Measurements from ENCODE around the gene CLEC1A.

Gene CLEC1A

DNA sequence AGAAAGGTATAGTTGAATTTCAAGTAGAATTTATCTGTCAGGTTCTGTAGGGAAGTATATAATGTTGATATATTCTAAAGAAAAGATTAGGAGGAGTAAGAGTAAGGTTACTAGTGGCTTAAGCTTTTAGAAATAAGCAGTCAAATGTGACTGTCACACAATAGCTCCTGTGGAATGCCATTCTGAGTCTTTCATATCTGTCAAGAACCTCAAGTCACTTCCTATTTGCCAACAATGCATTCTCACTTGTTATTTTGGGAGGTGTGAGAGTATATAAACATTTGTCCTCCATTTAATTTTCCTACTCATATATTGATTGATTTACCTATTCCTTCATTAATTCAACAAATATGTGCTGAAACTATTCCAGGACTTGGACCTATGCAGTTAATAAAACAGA lies 56.6 kb downstream of the CLEC1A start:
- in situ Hi-C loops (cut with HindIII; ENCODE audit: low sequenced_read_pairs) = no loop called here
- TF ChIP-seq CTCF (IDR thresholded peaks at IDR 0.05; ENCODE audit: low read depth, low read length, missing control alignments) = no peak
- no peak overlapping the region for H3K4me3 ChIP-seq (ENCODE audit: low read depth, low read length)
- DNase-seq (ENCODE audit: low read depth) = no peak

DNA sequence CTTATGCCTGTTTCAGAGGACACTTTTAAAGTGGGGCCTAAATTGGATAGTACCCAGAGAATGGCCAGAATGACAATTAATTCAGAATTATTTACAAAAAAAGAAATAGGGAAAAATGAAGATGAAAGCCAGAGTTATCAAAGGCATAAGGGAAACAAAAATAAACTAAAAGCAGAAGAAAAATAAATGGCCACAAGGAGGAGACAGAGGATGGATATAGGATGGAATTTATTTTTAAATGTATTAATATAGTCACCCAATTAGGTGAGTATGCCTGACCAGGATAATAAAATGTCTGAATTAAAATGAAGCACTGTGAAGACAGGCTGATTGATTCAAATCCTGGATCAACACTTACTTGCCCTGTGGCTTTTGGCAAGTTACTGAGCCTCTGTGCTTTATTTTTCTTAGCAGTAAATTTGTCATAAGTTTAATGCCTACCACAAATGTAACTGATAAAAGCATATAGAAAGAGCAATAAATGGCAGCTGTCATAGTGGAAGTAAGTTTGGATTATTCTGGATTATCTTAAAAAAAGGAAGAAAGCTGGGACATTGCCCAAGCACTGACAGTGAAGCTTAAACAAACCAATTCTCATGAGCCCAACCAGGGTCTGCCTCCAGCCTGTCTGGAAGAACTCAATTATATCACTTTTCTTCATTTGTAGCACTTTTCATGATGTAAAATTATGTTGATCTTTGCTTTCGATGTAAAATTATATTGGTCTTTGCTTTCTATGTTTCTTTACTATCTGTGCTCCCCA lies 64.8 kb downstream of the CLEC1A start:
- DNase-seq (ENCODE audit: low read depth) = no peak
- peak; percentile 15 for TF ChIP-seq CTCF (IDR thresholded peaks at IDR 0.05; ENCODE audit: low read depth, low read length, missing control alignments)
- in situ Hi-C loops (cut with HindIII; ENCODE audit: low sequenced_read_pairs) = no loop called here
- no peak overlapping the region for H3K4me3 ChIP-seq (ENCODE audit: low read depth, low read length)

GRCh38 chr12:10031771-10032175 lies 67.0 kb downstream of the CLEC1A start:
- in situ Hi-C loops (cut with HindIII; ENCODE audit: low sequenced_read_pairs) = no loop called here
- TF ChIP-seq CTCF (IDR thresholded peaks at IDR 0.05; ENCODE audit: low read depth, low read length, missing control alignments) = no peak
- no peak overlapping the region for H3K4me3 ChIP-seq (ENCODE audit: low read depth, low read length)
- DNase-seq (ENCODE audit: low read depth) = peak; percentile 37

GRCh38 chr12:10031321-10031720 lies 67.5 kb downstream of the CLEC1A start:
- H3K4me3 ChIP-seq (ENCODE audit: low read depth, low read length) = no peak overlapping the region
- in situ Hi-C loops (cut with HindIII; ENCODE audit: low sequenced_read_pairs) = no loop called here
- DNase-seq (ENCODE audit: low read depth) = no peak
- no peak for TF ChIP-seq CTCF (IDR thresholded peaks at IDR 0.05; ENCODE audit: low read depth, low read length, missing control alignments)

DNA sequence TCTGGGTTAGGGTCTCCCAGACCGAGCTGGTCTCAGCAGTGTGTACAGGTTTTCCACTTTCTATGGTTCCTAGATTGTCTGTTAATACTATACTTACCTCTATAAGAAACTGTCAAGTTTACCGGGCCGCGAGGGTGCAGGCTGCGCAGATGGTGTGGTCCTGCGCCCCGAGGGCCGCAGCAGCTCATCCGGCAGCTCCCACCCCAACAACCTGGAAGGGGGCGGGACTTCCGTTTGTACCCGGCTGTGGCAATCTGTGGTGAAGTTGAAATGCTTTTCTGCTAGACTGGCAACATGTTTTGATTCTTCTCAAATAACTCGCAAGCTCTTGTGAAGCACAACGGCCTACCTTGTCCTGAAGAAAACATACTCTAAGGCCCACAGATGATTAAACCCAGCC lies 68.3 kb downstream of the CLEC1A start, which contains the start of gene CLEC9A:
TSS of gene CLEC9A (plus strand) at position 237 of the 400 bp plus-strand sequence. CDS start 22,006 bp downstream, outside the sequence.
- DNase-seq (ENCODE audit: low read depth) = no peak
- no peak within 1 kb of the TSS for H3K4me3 ChIP-seq (ENCODE audit: low read depth, low read length)
- TF ChIP-seq CTCF (IDR thresholded peaks at IDR 0.05; ENCODE audit: low read depth, low read length, missing control alignments) = no peak
- in situ Hi-C loops (cut with HindIII; ENCODE audit: low sequenced_read_pairs) = no loop called here

GRCh38 chr12:10027721-10028120 lies 71.1 kb downstream of the CLEC1A start:
- H3K4me3 ChIP-seq (ENCODE audit: low read depth, low read length) = no peak overlapping the region
- in situ Hi-C loops (cut with HindIII; ENCODE audit: low sequenced_read_pairs) = no loop called here
- DNase-seq (ENCODE audit: low read depth) = no peak
- TF ChIP-seq CTCF (IDR thresholded peaks at IDR 0.05; ENCODE audit: low read depth, low read length, missing control alignments) = no peak
